OCI-LY1 (cell line): ENCODE measurements around the gene SLC22A15.

Source experiments
- EZH2 ChIP-seq: fragments of 200-600 bp; sonication (generic), shearing (Covaris generic); IDR thresholded peaks from 2 replicates; pipeline ENCODE4 v1.8.0; 2017; ENCODE audit warnings: borderline replicate concordance, mixed run types, mild to moderate bottlenecking, antibody characterized with exemption, low read length, moderate library complexity, mixed read lengths
- TF ChIP-seq, protein P1 (sequence below): fragments of 200-600 bp; sonication (generic), shearing (Covaris generic); IDR thresholded peaks from 2 replicates; pipeline ENCODE4 v1.5.1; 2017; ENCODE audit warnings: mild to moderate bottlenecking, antibody characterized with exemption, low read length, moderate library complexity, mixed read lengths

DNA sequence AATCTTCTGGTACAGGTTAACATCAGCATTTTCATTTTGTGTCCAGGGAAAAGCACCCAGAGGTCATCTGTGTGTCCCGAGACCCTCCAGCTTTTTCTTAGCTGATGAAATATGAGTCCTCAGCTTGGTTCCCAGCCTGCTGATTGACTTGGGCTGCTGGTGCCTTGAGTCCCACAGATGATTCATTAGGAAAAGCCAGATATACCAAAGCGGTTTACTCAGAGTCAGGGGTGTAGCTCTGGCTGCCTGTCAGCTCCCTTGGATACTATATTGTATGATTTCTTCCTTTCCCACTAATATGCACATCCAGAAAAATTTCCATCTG lies 91.2 kb downstream of the SLC22A15 start:
- TF ChIP-seq EZH2 = no peak
- TF ChIP-seq, protein P1, sequence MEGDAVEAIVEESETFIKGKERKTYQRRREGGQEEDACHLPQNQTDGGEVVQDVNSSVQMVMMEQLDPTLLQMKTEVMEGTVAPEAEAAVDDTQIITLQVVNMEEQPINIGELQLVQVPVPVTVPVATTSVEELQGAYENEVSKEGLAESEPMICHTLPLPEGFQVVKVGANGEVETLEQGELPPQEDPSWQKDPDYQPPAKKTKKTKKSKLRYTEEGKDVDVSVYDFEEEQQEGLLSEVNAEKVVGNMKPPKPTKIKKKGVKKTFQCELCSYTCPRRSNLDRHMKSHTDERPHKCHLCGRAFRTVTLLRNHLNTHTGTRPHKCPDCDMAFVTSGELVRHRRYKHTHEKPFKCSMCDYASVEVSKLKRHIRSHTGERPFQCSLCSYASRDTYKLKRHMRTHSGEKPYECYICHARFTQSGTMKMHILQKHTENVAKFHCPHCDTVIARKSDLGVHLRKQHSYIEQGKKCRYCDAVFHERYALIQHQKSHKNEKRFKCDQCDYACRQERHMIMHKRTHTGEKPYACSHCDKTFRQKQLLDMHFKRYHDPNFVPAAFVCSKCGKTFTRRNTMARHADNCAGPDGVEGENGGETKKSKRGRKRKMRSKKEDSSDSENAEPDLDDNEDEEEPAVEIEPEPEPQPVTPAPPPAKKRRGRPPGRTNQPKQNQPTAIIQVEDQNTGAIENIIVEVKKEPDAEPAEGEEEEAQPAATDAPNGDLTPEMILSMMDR = no peak
